ENCODE results near the gene KCNG2.

KCNG2 gene

GRCh38 chr18:79851489-79851888 lies 53.8 kb downstream of the KCNG2 start:
- TF ChIP-seq CTCF (IDR thresholded peaks at IDR 0.05; ENCODE audit: low read depth, low read length): no peak
- no peak for TF ChIP-seq EZH2phosphoT487 (IDR thresholded peaks at IDR 0.05; ENCODE audit: low read depth)
- no peaks in the 10 kb centered on the region for H3K79me2 ChIP-seq (ENCODE audit: low read length)
- no peaks in the 10 kb centered on the region for H3K9me3 ChIP-seq (ENCODE audit: insufficient read depth, low read length)
- no peaks in the 10 kb centered on the region for H4K20me1 ChIP-seq (ENCODE audit: insufficient read depth, low read length)
- no peak overlapping the region for H2AFZ ChIP-seq (ENCODE audit: low read depth, low read length)
- no peak overlapping the region for H3K4me2 ChIP-seq (ENCODE audit: low read length)
- H3K27me3 ChIP-seq (ENCODE audit: low read depth, low read length): no peaks in the 10 kb centered on the region; the same call in 1 of the 2 replicates
- no peak overlapping the region for H3K27ac ChIP-seq (ENCODE audit: low read length)
- H3K9ac ChIP-seq (ENCODE audit: low read length): no peak overlapping the region
- no peaks in the 10 kb centered on the region for H3K36me3 ChIP-seq (replicated peaks; ENCODE audit: low read depth, low read length)
- peaks cover 19% of the 10 kb centered on the region for H3K4me1 ChIP-seq (ENCODE audit: low read length)
- no peak overlapping the region for H3K4me3 ChIP-seq (ENCODE audit: low read length)

- Histone ChIP-seq H3K9me3 (ENCODE audit: insufficient read depth, low read length) (no peaks in the 10 kb centered on the region), H3K79me2 (ENCODE audit: low read length) (no peaks in the 10 kb centered on the region), H3K27me3 (ENCODE audit: low read depth, low read length) (no peaks in the 10 kb centered on the region; the same call in 1 of the 2 replicates), H3K9ac (ENCODE audit: low read length) (no peak overlapping the region), H3K27ac (ENCODE audit: low read length) (no peak overlapping the region), H2AFZ (ENCODE audit: low read depth, low read length) (no peak overlapping the region), H3K4me2 (ENCODE audit: low read length) (no peak overlapping the region), H3K4me1 (ENCODE audit: low read length) (peaks cover 21% of the 10 kb centered on the region), H4K20me1 (ENCODE audit: insufficient read depth, low read length) (no peaks in the 10 kb centered on the region), H3K4me3 (ENCODE audit: low read length) (no peak overlapping the region), H3K36me3 (replicated peaks; ENCODE audit: low read depth, low read length) (no peaks in the 10 kb centered on the region)
- TF ChIP-seq EZH2phosphoT487 (IDR thresholded peaks at IDR 0.05; ENCODE audit: low read depth) (no peak), CTCF (IDR thresholded peaks at IDR 0.05; ENCODE audit: low read depth, low read length) (no peak)
Observed at GRCh38 chr18:79851950-79852349, 54.2 kb downstream of the KCNG2 start.

GRCh38 chr18:79852561-79853302 lies 55.0 kb downstream of the KCNG2 start:
- H3K4me1 ChIP-seq (ENCODE audit: low read length): peaks cover 21% of the 10 kb centered on the region
- no peak overlapping the region for H3K4me3 ChIP-seq (ENCODE audit: low read length)
- no peak overlapping the region for H3K4me2 ChIP-seq (ENCODE audit: low read length)
- TF ChIP-seq EZH2phosphoT487 (IDR thresholded peaks at IDR 0.05; ENCODE audit: low read depth) (no peak), CTCF (IDR thresholded peaks at IDR 0.05; ENCODE audit: low read depth, low read length) (no peak)
- H4K20me1 ChIP-seq (ENCODE audit: insufficient read depth, low read length): no peaks in the 10 kb centered on the region
- no peaks in the 10 kb centered on the region; the same call in 1 of the 2 replicates for H3K27me3 ChIP-seq (ENCODE audit: low read depth, low read length)
- H3K27ac ChIP-seq (ENCODE audit: low read length): no peak overlapping the region
- no peaks in the 10 kb centered on the region for H3K79me2 ChIP-seq (ENCODE audit: low read length)
- no peak overlapping the region for H2AFZ ChIP-seq (ENCODE audit: low read depth, low read length)
- H3K9ac ChIP-seq (ENCODE audit: low read length): no peak overlapping the region
- H3K9me3 ChIP-seq (ENCODE audit: insufficient read depth, low read length): no peaks in the 10 kb centered on the region
- H3K36me3 ChIP-seq (replicated peaks; ENCODE audit: low read depth, low read length): no peaks in the 10 kb centered on the region

- Histone ChIP-seq H3K4me2 (ENCODE audit: low read length) (no peak overlapping the region), H3K79me2 (ENCODE audit: low read length) (no peaks in the 10 kb centered on the region)
Observed at GRCh38 chr18:79853303-79853992, 55.7 kb downstream of the KCNG2 start.

More at GRCh38 chr18:79853303-79853992, 55.7 kb downstream of the KCNG2 start:
- Histone ChIP-seq H3K9me3 (ENCODE audit: insufficient read depth, low read length) (no peaks in the 10 kb centered on the region), H3K36me3 (replicated peaks; ENCODE audit: low read depth, low read length) (no peaks in the 10 kb centered on the region), H3K9ac (ENCODE audit: low read length) (no peak overlapping the region), H3K27me3 (ENCODE audit: low read depth, low read length) (peaks cover 2% of the 10 kb centered on the region; the same call in 1 of the 2 replicates), H2AFZ (ENCODE audit: low read depth, low read length) (no peak overlapping the region), H3K27ac (ENCODE audit: low read length) (no peak overlapping the region), H3K4me3 (ENCODE audit: low read length) (no peak overlapping the region), H3K4me1 (ENCODE audit: low read length) (peaks cover 21% of the 10 kb centered on the region), H4K20me1 (ENCODE audit: insufficient read depth, low read length) (no peaks in the 10 kb centered on the region)
- TF ChIP-seq CTCF (IDR thresholded peaks at IDR 0.05; ENCODE audit: low read depth, low read length) (no peak), EZH2phosphoT487 (IDR thresholded peaks at IDR 0.05; ENCODE audit: low read depth) (no peak)
